Measurements from ENCODE around the gene TBCCD1.

TBCCD1 gene

GRCh38 chr3:186526256-186526606 is 40.9 kb downstream of the TBCCD1 start:
- TF ChIP-seq, protein P1, sequence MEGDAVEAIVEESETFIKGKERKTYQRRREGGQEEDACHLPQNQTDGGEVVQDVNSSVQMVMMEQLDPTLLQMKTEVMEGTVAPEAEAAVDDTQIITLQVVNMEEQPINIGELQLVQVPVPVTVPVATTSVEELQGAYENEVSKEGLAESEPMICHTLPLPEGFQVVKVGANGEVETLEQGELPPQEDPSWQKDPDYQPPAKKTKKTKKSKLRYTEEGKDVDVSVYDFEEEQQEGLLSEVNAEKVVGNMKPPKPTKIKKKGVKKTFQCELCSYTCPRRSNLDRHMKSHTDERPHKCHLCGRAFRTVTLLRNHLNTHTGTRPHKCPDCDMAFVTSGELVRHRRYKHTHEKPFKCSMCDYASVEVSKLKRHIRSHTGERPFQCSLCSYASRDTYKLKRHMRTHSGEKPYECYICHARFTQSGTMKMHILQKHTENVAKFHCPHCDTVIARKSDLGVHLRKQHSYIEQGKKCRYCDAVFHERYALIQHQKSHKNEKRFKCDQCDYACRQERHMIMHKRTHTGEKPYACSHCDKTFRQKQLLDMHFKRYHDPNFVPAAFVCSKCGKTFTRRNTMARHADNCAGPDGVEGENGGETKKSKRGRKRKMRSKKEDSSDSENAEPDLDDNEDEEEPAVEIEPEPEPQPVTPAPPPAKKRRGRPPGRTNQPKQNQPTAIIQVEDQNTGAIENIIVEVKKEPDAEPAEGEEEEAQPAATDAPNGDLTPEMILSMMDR (IDR thresholded peaks at IDR 0.05; ENCODE audit: low read depth, low read length, poor library complexity, severe bottlenecking), result no peak
- no peak for TF ChIP-seq EZH2phosphoT487 (IDR thresholded peaks at IDR 0.05; ENCODE audit: borderline replicate concordance, low read length)
- Histone ChIP-seq H3K27me3 (ENCODE audit: control insufficient read depth, low read length) (no peaks in the 10 kb centered on the region), H3K79me2 (ENCODE audit: control insufficient read depth, low read length) (no peaks in the 10 kb centered on the region), H3K36me3 (ENCODE audit: control insufficient read depth, low read length) (no peaks in the 10 kb centered on the region), H3K27ac (ENCODE audit: low read depth, low read length) (peak overlapping the region; percentile 53), H3K9me3 (ENCODE audit: control insufficient read depth, insufficient read depth, low read length) (no peaks in the 10 kb centered on the region), H3K9me2 (replicated peaks; ENCODE audit: control insufficient read depth, low read length) (no peaks in the 10 kb centered on the region), H4K20me1 (ENCODE audit: control insufficient read depth, insufficient read depth, low read depth, low read length) (no peaks in the 10 kb centered on the region), H3F3A (ENCODE audit: control insufficient read depth, insufficient read depth) (peaks cover 15% of the 10 kb centered on the region), H3K4me2 (ENCODE audit: low read length) (peak overlapping the region; percentile 86), H3K4me3 (ENCODE audit: low read length) (peak overlapping the region; percentile 65), H3K4me1 (ENCODE audit: control insufficient read depth, low read length) (peaks cover 90% of the 10 kb centered on the region)

GRCh38 chr3:186525369-186526255 is 41.5 kb downstream of the TBCCD1 start:
- H3K27ac ChIP-seq (ENCODE audit: low read depth, low read length), result peak overlapping the region; percentile 53

DNA sequence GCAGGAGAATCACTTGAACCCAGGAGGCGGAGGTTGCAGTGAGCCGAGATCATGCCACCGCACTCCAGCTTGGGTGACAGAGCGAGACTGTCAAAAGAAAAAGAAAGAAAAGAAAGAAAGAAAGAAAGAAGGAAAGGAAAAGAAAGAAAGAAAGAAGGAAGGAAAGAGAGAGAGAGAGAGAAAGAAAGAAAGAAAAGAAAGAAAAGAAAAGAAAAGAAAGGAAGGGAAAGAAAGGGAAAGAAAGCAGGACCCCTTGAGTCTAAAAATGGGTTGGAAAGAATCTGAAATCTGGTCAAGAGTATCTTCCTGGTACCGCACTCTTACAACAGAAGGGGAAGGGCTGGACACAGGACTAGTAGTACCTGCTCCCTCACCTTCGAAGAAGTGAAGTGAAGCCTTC is 42.5 kb downstream of the TBCCD1 start:
- TF ChIP-seq EZH2phosphoT487 (IDR thresholded peaks at IDR 0.05; ENCODE audit: borderline replicate concordance, low read length), result no peak
- TF ChIP-seq, protein P1 (IDR thresholded peaks at IDR 0.05; ENCODE audit: low read depth, low read length, poor library complexity, severe bottlenecking), result no peak
- Histone ChIP-seq H4K20me1 (ENCODE audit: control insufficient read depth, insufficient read depth, low read depth, low read length) (no peaks in the 10 kb centered on the region), H3K36me3 (ENCODE audit: control insufficient read depth, low read length) (no peaks in the 10 kb centered on the region), H3K27me3 (ENCODE audit: control insufficient read depth, low read length) (no peaks in the 10 kb centered on the region), H3F3A (ENCODE audit: control insufficient read depth, insufficient read depth) (peaks cover 18% of the 10 kb centered on the region), H3K79me2 (ENCODE audit: control insufficient read depth, low read length) (no peaks in the 10 kb centered on the region), H3K4me2 (ENCODE audit: low read length) (peak overlapping the region; percentile 86), H3K4me3 (ENCODE audit: low read length) (peak overlapping the region; percentile 65; the same call in 1 of the 2 replicates), H3K9me2 (replicated peaks; ENCODE audit: control insufficient read depth, low read length) (no peaks in the 10 kb centered on the region), H3K4me1 (ENCODE audit: control insufficient read depth, low read length) (peaks cover 90% of the 10 kb centered on the region), H3K27ac (ENCODE audit: low read depth, low read length) (no peak overlapping the region), H3K9me3 (ENCODE audit: control insufficient read depth, insufficient read depth, low read length) (no peaks in the 10 kb centered on the region)

More at GRCh38 chr3:186525369-186526255, 41.5 kb downstream of the TBCCD1 start:
- Histone ChIP-seq H4K20me1 (ENCODE audit: control insufficient read depth, insufficient read depth, low read depth, low read length) (no peaks in the 10 kb centered on the region), H3K4me3 (ENCODE audit: low read length) (peak overlapping the region; percentile 65), H3K27me3 (ENCODE audit: control insufficient read depth, low read length) (no peaks in the 10 kb centered on the region), H3K4me2 (ENCODE audit: low read length) (peak overlapping the region; percentile 86), H3K36me3 (ENCODE audit: control insufficient read depth, low read length) (no peaks in the 10 kb centered on the region), H3K79me2 (ENCODE audit: control insufficient read depth, low read length) (no peaks in the 10 kb centered on the region), H3K4me1 (ENCODE audit: control insufficient read depth, low read length) (peaks cover 90% of the 10 kb centered on the region), H3K9me3 (ENCODE audit: control insufficient read depth, insufficient read depth, low read length) (no peaks in the 10 kb centered on the region), H3K9me2 (replicated peaks; ENCODE audit: control insufficient read depth, low read length) (no peaks in the 10 kb centered on the region), H3F3A (ENCODE audit: control insufficient read depth, insufficient read depth) (peaks cover 15% of the 10 kb centered on the region)
- TF ChIP-seq, protein P1 (IDR thresholded peaks at IDR 0.05; ENCODE audit: low read depth, low read length, poor library complexity, severe bottlenecking), result no peak

All from DOHH2 (cell line).